Inflammatory macrophage (primary cell): ENCODE data around the gene SPIRE1.
"Not testable (repeated sequence)": the region's sequence is repeated elsewhere in the genome, so short reads cannot be mapped to it uniquely, and the experiment has no call there.

Experiments used
- DNase-seq, 2 donors: peaks; one replicate each; pipeline ENCODE4 v3.0.0-alpha.2; 2020 to 2022

SPIRE1 gene

GRCh38 chr18:12645751-12646203 is 12.1 kb downstream of the SPIRE1 start:
- peak; percentile 20 to 61 for DNase-seq

- peak; percentile 46 to 63 for DNase-seq
Observed at GRCh38 chr18:12645254-12645653, 12.7 kb downstream of the SPIRE1 start.

- DNase-seq = not testable (repeated sequence)
Observed at GRCh38 chr18:12643756-12644155, 14.2 kb downstream of the SPIRE1 start.

GRCh38 chr18:12640881-12641200 is 17.1 kb downstream of the SPIRE1 start:
- no peak for DNase-seq

GRCh38 chr18:12639990-12640880 is 17.7 kb downstream of the SPIRE1 start:
- no peak for DNase-seq

- DNase-seq = no peak
Observed at GRCh38 chr18:12638644-12639124, 19.2 kb downstream of the SPIRE1 start.

GRCh38 chr18:12637901-12638643 is 19.8 kb downstream of the SPIRE1 start:
- no peak for DNase-seq

GRCh38 chr18:12637393-12637792 is 20.5 kb downstream of the SPIRE1 start:
- no peak for DNase-seq

- DNase-seq = no peak
Observed at GRCh38 chr18:12631831-12632477, 26.0 kb downstream of the SPIRE1 start.

GRCh38 chr18:12630136-12630535 is 27.8 kb downstream of the SPIRE1 start:
- DNase-seq = no peak

GRCh38 chr18:12628706-12629702 is 28.9 kb downstream of the SPIRE1 start:
- no peak for DNase-seq

- DNase-seq = not testable (repeated sequence)
Observed at GRCh38 chr18:12627199-12627598, 30.7 kb downstream of the SPIRE1 start.

GRCh38 chr18:12625241-12625640 is 32.7 kb downstream of the SPIRE1 start:
- peak in 1 of 2 donors; percentile 26 for DNase-seq

GRCh38 chr18:12621742-12622306 is 36.1 kb downstream of the SPIRE1 start:
- no peak for DNase-seq

GRCh38 chr18:12615748-12616147 is 42.2 kb downstream of the SPIRE1 start:
- DNase-seq = no peak

GRCh38 chr18:12608301-12608700 is 49.6 kb downstream of the SPIRE1 start:
- no peak for DNase-seq

GRCh38 chr18:12606592-12607315 is 51.2 kb downstream of the SPIRE1 start:
- DNase-seq = peak; percentile 84 to 97

GRCh38 chr18:12604445-12605007 is 53.4 kb downstream of the SPIRE1 start:
- DNase-seq = no peak

- no peak for DNase-seq
Observed at GRCh38 chr18:12599966-12600365, 57.9 kb downstream of the SPIRE1 start.

GRCh38 chr18:12599543-12599942 is 58.4 kb downstream of the SPIRE1 start:
- DNase-seq = no peak
